Testis (tissue), 2 donors: ENCODE data around the gene MTM1.

Source experiments
- POLR2A ChIP-seq: fragments of 450-650 bp; IDR thresholded peaks from one replicate; pipeline ENCODE4 v1.6.1; 2017; ENCODE audit warnings: antibody characterized with exemption, mild to moderate bottlenecking, moderate library complexity
- TF ChIP-seq, protein P1 (sequence below), 3 experiments: fragments of 450-650 bp in 2 of 3; fragments of 200-600 bp in 1 of 3; sonication (generic) in 1 of 3; IDR thresholded peaks; one replicate each; pipeline ENCODE4 v1.5.1; 2016 to 2019; ENCODE audit warnings: antibody characterized with exemption in 3 of 3, mild to moderate bottlenecking in 2 of 3, moderate library complexity in 1 of 3

DNA sequence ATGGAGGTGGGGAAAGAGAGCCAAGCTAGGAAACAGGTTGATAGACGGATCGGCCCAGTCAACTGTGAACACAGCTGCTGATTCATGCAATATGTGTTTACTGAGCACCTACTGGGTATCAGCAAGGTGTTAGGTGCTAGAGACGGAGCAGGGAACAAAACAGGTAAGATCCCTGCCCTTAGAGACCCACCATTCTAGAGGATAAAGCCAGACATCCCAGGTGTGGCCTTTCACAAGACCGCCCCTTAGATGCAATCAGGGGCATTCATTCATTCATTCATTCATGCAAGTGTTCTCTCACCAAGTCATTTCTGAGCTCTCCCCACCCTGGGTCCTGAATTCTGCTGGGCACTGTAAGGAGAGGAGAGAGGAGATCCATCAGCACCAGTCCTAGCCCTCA lies 20.2 kb upstream of the MTM1 start:
- TF ChIP-seq, protein P1, sequence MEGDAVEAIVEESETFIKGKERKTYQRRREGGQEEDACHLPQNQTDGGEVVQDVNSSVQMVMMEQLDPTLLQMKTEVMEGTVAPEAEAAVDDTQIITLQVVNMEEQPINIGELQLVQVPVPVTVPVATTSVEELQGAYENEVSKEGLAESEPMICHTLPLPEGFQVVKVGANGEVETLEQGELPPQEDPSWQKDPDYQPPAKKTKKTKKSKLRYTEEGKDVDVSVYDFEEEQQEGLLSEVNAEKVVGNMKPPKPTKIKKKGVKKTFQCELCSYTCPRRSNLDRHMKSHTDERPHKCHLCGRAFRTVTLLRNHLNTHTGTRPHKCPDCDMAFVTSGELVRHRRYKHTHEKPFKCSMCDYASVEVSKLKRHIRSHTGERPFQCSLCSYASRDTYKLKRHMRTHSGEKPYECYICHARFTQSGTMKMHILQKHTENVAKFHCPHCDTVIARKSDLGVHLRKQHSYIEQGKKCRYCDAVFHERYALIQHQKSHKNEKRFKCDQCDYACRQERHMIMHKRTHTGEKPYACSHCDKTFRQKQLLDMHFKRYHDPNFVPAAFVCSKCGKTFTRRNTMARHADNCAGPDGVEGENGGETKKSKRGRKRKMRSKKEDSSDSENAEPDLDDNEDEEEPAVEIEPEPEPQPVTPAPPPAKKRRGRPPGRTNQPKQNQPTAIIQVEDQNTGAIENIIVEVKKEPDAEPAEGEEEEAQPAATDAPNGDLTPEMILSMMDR (IDR thresholded peaks at IDR 0.05) = no peak
- TF ChIP-seq POLR2A = no peak
